IPS DF 4.7 (cell line): ENCODE data around the gene LRRC7.
"Not testable (repeated sequence)": the region's sequence is repeated elsewhere in the genome, so short reads cannot be mapped to it uniquely, and the experiment has no call there.

Experiments
- DNase-seq: peaks from one replicate; pipeline ENCODE4 v3.0.0-alpha.2; 2013; ENCODE audit warnings: low spot score; ENCODE audit errors: extremely low read depth

LRRC7 gene

GRCh38 chr1:69693921-69694675 lies 126.4 kb downstream of the LRRC7 start:
- DNase-seq = no peak

DNA sequence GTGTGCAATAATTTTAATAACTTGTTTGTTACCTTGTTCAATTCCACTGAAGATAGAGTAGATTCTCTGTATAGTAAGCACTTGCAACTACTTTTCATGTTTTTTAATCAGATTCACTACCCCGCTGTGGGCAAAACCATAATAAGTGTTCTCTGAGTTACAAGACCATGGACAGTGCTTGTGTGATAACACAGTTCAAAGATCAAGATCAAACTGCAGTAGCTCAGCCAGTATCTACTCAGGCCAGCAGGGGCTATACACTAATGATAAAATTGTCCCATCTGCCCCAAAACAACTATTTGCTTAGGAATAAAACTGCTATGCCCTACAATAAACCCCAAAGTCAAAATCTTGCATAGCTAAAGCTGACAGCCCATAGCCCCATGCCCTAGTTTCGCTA lies 129.6 kb downstream of the LRRC7 start:
- no peak for DNase-seq

GRCh38 chr1:69700770-69701169 lies 133.0 kb downstream of the LRRC7 start:
- DNase-seq = peak; percentile 19

DNA sequence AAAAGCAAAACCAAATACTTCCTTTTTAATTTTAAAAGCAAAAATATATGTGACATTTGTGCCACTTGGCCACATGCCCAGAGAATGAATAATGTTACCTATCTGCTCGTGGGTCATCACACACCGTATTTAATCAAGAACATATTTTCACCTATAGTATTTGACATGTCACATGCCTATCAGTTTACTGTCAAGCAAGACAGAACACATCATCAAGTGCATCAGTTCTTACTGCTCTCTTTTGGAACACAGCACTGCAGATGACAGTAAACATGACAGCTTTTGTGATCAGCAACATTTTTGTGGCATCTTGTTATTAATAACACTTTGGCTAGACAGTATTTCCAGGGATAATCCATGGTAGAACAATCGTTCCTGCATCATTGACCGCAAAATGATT lies 134.4 kb downstream of the LRRC7 start:
- no peak for DNase-seq

- DNase-seq = no peak
These were observed 138.8 kb downstream of the LRRC7 start for GRCh38 chr1:69706473-69706872.

DNA sequence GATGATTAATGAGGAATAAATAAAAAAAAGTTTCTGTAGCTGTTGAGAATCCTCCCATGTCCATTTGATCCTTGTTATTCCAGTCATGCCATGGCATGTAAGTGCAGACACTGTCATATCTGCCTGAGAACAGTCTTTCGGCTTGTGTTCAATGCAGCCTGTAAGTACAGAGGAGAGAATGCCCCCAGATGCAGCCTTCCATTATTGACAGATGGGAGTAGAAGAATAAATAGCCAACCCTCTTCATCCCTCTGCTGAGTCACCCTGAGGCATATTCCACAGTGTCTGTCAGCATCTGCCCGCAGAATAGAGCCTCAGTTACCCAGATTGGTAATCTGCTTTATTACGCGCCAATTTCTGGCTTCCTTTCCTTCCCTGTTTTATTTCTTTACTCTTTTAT lies 139.4 kb downstream of the LRRC7 start:
- DNase-seq = no peak

DNA sequence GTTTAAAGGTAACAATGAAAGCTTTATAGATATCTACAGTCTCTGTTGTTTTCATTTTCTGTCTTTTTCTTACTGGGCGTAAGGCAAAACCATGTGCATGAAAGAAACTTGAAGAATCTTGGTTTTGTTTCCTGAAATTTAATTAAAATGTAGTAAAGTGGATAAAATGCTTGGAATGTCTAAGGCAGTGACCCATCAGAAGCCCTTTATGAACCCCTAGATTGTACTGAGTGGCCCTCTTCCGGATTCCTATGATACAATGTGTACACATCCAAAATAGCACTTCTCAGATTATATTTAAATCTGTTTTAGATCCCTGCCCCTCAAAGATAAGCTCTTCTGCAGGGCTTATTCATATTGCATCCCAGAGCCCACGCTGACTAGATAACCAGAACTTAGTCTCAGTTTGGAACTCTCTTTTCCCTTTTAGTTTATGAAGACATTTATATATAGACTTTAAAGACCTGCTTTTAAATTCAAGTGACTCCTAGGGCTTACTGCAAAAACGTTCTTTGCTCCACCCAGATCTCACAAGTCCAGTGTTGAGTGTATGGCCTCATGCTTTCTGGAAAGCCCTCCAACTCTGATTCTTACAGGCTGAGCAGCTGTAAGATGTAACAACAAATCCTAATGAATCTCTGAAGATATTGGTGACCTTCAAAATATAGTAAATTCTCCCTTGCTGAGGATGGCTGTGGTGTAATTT lies 142.9 kb downstream of the LRRC7 start:
- DNase-seq = no peak

DNA sequence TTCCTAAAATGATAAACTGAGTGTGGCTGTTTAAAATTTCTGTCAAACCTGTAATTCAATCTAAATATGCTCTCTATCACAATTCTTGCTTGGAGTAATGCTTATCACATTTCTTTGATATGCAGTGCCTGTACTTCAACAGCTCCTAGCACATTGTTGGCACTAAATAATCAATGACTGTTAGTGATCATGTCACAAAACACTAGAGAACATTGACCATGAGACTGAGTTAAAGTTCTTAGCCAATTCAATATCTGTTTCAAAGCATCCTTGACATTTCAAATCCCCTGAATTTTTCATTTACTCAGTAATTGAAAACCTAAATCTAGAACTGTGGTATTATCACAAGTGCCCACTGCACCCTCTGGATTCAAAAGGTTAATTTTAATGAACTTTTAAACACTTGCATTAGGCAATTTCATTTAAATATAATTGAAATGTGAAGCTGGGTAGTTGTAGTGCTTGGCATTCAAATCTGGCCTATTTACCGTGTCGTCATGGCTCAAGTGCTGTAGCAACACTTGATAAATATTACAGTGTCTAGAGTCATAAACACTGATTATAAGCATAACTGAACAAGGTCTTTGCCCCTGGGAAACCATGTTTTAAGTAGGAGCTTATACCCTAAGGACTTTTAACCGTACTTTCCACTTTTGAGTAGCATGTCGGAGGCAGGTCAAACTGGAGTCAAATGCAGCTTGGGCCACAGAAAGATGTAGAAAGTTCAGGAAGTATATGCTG lies 143.6 kb downstream of the LRRC7 start:
- DNase-seq = no peak

- not testable (repeated sequence) for DNase-seq
These were observed 150.1 kb downstream of the LRRC7 start for GRCh38 chr1:69717834-69718233.

DNA sequence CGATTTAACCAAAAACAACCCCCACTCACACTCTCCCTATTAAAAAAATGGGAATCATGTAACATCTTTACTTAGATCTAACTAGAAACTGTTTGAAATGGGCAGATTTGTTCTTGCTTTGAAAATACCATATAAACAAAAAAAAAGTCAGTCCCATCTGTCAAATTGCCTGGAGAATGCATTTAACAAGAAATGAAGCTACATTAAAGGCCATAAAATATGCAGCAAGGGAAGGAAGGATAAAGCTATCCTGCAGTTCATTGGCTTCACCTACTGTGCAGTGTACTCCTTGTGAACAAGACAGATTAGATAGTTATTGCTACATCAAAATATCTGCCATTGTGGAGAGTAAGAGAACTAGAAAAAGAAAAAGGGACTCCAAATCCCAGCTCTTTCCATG lies 160.5 kb downstream of the LRRC7 start:
- DNase-seq = no peak

DNA sequence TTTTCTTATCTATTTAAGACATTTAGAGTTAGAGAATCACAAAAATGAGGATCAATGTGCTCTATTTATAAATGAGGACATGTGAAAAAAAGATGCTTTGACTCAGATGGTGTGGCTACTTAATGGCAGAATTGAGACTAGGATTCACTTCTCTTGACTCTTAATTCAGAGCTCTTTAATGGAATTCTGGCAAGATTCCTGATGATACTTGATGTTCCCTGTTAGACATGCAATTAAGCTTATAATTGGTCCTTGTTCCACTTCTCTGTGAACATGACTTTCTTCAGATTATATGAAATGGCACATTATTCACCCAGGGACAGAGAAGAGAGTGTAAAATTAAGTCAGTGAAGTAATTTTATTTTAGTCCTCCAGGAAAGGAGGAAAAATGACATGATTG lies 165.3 kb downstream of the LRRC7 start:
- DNase-seq = no peak

- DNase-seq = peak; percentile 82
These were observed 169.9 kb downstream of the LRRC7 start for GRCh38 chr1:69737527-69738185.

DNA sequence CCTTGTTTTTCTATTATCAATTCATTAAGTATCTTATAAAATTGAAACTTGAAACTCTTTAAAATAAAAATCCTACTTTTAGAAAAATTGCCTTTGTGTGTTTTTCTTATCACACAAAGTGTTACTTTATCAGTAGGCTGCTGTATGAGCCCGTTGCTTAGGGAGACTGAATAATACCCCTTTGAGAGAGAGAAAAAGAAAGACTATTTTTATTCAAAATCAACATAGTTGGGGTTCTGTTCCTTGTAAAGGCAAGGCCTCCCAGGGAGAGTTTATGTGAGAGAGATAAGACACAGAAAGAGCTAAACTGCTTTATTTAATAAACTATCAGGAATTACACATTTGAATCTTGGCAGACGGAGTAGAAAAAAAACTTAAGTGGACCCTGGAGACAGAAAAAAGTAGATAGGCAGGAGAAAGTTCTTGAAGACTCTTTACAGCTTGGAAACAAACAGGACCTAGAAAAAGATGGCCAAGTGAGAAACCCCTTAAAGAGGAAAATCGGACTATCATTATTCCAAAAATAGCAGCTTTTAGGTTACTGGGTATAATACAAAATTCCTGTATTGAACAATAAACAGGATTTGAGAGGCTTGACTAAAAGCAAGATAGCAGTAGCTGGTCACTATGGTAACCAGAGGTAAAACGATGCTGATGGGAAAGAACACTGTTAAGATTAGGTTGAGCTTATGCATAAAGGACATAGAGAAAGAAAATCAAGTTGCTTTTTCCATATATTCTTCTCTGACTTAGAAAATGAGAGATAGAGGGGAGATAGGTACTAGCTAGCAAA lies 170.9 kb downstream of the LRRC7 start:
- DNase-seq = no peak

GRCh38 chr1:69739251-69739605 lies 171.5 kb downstream of the LRRC7 start:
- no peak for DNase-seq

- no peak for DNase-seq
These were observed 175.4 kb downstream of the LRRC7 start for GRCh38 chr1:69743146-69743545.

DNA sequence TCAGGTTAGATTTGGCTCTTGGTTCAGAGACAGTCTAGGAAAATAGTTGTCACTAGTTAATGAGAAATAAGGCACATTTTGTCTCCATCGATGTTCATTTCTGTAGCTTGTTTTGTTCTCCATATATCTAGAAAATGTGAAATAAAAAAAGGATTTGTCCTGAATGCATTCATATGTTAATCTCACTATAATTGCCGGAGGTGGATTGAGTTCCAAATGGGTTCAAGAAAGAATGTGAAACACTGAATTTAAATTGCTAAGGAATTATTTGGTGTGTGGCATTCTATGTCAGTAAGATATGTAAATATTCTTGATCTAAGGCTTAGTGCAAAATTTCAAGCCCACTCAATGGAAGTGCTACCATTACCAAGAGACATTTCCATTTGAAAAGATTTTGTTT lies 176.7 kb downstream of the LRRC7 start:
- no peak for DNase-seq

DNA sequence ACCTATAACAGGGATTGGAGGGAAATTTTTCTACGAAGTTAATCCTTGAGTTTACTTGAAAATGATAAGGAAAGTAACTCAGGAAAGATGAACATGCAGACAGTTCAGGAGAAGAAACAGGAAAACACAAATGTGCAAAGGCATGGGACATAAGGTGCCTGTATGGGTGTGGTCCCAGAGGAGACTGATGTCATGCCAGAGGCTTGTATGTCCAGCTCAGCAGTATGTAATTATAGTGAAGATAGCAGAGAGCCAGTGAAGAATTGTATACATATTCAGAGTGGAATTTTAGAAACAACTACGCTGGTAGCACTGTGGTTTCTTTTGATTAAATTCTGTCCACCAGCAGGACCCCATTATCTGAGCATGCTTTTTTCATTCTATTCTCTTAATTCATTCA lies 179.5 kb downstream of the LRRC7 start:
- no peak for DNase-seq

GRCh38 chr1:69750638-69751037 lies 182.9 kb downstream of the LRRC7 start:
- DNase-seq = no peak

DNA sequence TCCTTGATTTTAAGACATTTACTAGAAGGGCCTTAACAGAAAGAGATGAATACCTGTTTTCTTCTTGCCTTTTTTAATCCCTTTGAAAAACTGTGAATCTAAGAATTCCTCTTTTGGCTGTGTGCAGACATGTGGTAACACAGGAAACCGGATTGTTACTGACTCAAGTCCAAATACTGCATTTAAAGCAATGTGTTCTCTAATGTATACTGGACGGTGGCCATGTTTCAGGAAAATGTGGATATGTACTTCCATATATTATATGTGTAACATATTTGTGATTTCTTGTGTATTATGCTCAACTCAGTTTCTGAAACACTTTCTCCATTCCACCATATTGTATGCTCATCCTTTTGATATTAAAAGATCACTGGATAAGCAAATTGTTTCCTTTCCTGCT lies 185.1 kb downstream of the LRRC7 start:
- no peak for DNase-seq

DNA sequence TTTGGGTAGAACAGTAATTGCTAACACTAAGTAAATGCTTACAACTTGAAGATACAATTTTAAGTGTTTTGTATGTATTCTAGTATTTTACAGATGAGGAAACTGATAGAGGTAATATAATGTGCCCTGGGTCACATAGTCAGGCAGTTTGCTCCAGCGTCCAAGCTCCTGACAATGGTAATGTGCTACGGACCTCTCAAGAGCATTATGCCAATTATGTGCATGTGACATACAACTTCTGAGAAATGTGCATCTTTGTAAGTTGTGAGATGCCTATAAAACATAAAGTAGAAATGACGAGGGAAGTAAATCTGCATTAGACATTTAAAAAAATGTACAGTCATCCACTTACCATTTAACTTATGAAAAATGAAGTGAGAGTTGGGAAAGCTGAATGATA lies 186.8 kb downstream of the LRRC7 start:
- DNase-seq = no peak

GRCh38 chr1:69755647-69756046 lies 187.9 kb downstream of the LRRC7 start:
- no peak for DNase-seq
